HepG2 (cell line): Measurements from ENCODE around the gene S100A6. TPM values are rescaled to one million over a fixed set of nuclear protein-coding genes. Genes with fewer than 3 reads are reported as not detected.

Source experiments
- ARID4A ChIP-seq: sonication (generic); formaldehyde crosslinking; IDR thresholded peaks from 2 replicates; pipeline ENCODE4 v1.5.0; 2020; ENCODE audit warnings: mild to moderate bottlenecking, missing genetic modification reagents, borderline replicate concordance
- DMTF1 ChIP-seq: sonication (generic); formaldehyde crosslinking; IDR thresholded peaks from 2 replicates; pipeline ENCODE4 v1.4.0; 2020; ENCODE audit warnings: mild to moderate bottlenecking, missing genetic modification reagents
- ELK4 ChIP-seq: sonication (generic); formaldehyde crosslinking; IDR thresholded peaks from 2 replicates; pipeline ENCODE4 v1.9.0; 2021; ENCODE audit warnings: missing genetic modification reagents, borderline replicate concordance
- GABPB1 ChIP-seq: IDR thresholded peaks from 2 replicates; pipeline ENCODE4 v1.6.1; 2016; ENCODE audit warnings: mild to moderate bottlenecking, missing genetic modification reagents, moderate library complexity, missing compliant biosample characterization
- GATAD2A ChIP-seq: IDR thresholded peaks from 2 replicates; pipeline ENCODE4 v1.6.1; 2016
- HDAC1 ChIP-seq: sonication (generic); formaldehyde crosslinking; IDR thresholded peaks from 2 replicates; pipeline ENCODE4 v1.5.1; 2020; ENCODE audit warnings: mild to moderate bottlenecking, missing genetic modification reagents
- HMGA1 ChIP-seq: sonication (generic); formaldehyde crosslinking; conservative IDR thresholded peaks from 2 replicates; pipeline ENCODE4 v1.4.0; 2020; ENCODE audit warnings: missing genetic modification reagents
- KAT8 ChIP-seq: IDR thresholded peaks from 2 replicates; pipeline ENCODE4 v1.6.1; 2016; ENCODE audit warnings: missing genetic modification reagents, missing compliant biosample characterization
- MED1 ChIP-seq: sonication (generic); formaldehyde crosslinking; IDR thresholded peaks from 2 replicates; pipeline ENCODE4 v1.4.0; 2020; ENCODE audit warnings: missing genetic modification reagents
- MTERF4 ChIP-seq: sonication (generic); formaldehyde crosslinking; IDR thresholded peaks from 2 replicates; pipeline ENCODE4 v1.8.0; 2023; ENCODE audit warnings: mild to moderate bottlenecking, missing genetic modification reagents
- MTF2 ChIP-seq: sonication (generic); formaldehyde crosslinking; IDR thresholded peaks from 2 replicates; pipeline ENCODE4 v1.5.0; 2020; ENCODE audit warnings: missing genetic modification reagents, borderline replicate concordance
- RFX5 ChIP-seq: IDR thresholded peaks from 2 replicates; pipeline ENCODE4 v1.6.1; 2011; ENCODE audit warnings: low read depth, low read length, improper control_type of control experiment
- TAF15 ChIP-seq: fragments of 200-400 bp; formaldehyde crosslinking; IDR thresholded peaks from one replicate; pipeline ENCODE4 v1.6.1; 2018; ENCODE audit warnings: mild to moderate bottlenecking, low read depth, low read length; ENCODE audit not compliant: poor library complexity, severe bottlenecking
- TEAD3 ChIP-seq: optimal IDR thresholded peaks from 2 replicates; pipeline ENCODE3; 2016; ENCODE audit warnings: borderline replicate concordance
- ZFX ChIP-seq: sonication (generic); formaldehyde crosslinking; IDR thresholded peaks from 2 replicates; pipeline ENCODE4 v1.4.0; 2020; ENCODE audit warnings: mild to moderate bottlenecking, low read depth, missing genetic modification reagents, moderate library complexity
- ZNF432 ChIP-seq: sonication (generic); formaldehyde crosslinking; IDR thresholded peaks from 2 replicates; pipeline ENCODE4 v1.5.0; 2020; ENCODE audit warnings: missing genetic modification reagents, mild to moderate bottlenecking, borderline replicate concordance
- ZNF496 ChIP-seq: sonication (generic); formaldehyde crosslinking; IDR thresholded peaks from 2 replicates; pipeline ENCODE4 v1.8.1; 2023; ENCODE audit warnings: mild to moderate bottlenecking, moderate library complexity, missing genetic modification reagents; ENCODE audit not compliant: insufficient replicate concordance
- ZNF713 ChIP-seq: sonication (generic); formaldehyde crosslinking; IDR thresholded peaks from 2 replicates; pipeline ENCODE4 v1.4.0; 2020; ENCODE audit warnings: mild to moderate bottlenecking, missing genetic modification reagents
- polyA plus RNA-seq, 8 experiments: library from polyadenylated mRNA; depleted of rRNA in 3 of 8; stranded (reverse) in 7 of 8; unstranded in 1 of 8; fragments of >200 nt; fragmentation: Illumina TruSeq in 4 of 8; extraction: Trizol in 4 of 8; gene quantifications; 2 replicates each; pipeline versions ENCODE4 v1.2.1 to v1.2.3, GENCODE V29; 2011 to 2016; ENCODE audit warnings: low read depth in 4 of 8, missing spikeins in 1 of 8, mixed read lengths in 1 of 8; ENCODE audit not compliant: insufficient read depth in 1 of 8
- total RNA-seq, 5 experiments: library from RNA; depleted of rRNA; stranded (reverse); fragments of >200 nt; fragmentation: Illumina TruSeq; extraction: Trizol; gene quantifications; 2 replicates each; pipeline ENCODE4 v1.2.3, GENCODE V29; 2016; ENCODE audit warnings: low read depth in 1 of 5

The S100A6 gene
- total and polyA plus RNA-seq, 2 of the 13 experiments (the other 11 are each of a cell fraction or from before 2014, with no cell fraction given), result 72.9 to 85.0 TPM

- TF ChIP-seq ARID4A (CRISPR knock-in tag) (peak; percentile 53; the same call in 1 of the 2 replicates), ZNF496 (CRISPR knock-in tag) (no peak), TEAD3 (CRISPR knock-in tag) (peak; percentile 21), MED1 (CRISPR knock-in tag) (0 out of 2 replicates have a peak, but pooled peaks have one; percentile 43), HMGA1 (no peak), GATAD2A (CRISPR knock-in tag) (peak; percentile 69), KAT8 (CRISPR knock-in tag) (peak; percentile 46; the same call in 1 of the 2 replicates), ZFX (peak; percentile 47; the same call in 1 of the 2 replicates), HDAC1 (CRISPR knock-in tag) (peak; percentile 47; the same call in 1 of the 2 replicates), TAF15 (no peak), MTF2 (CRISPR knock-in tag) (no peak), ZNF432 (no peak), GABPB1 (CRISPR knock-in tag) (no peak; the same call in 1 of the 2 replicates), MTERF4 (CRISPR knock-in tag) (no peak), ELK4 (CRISPR knock-in tag) (no peak), ZNF713 (CRISPR knock-in tag) (no peak), RFX5 (no peak), DMTF1 (0 out of 2 replicates have a peak, but pooled peaks have one; percentile 28)
Measured at GRCh38 chr1:153532769-153533599, 2.8 kb downstream of the S100A6 start (continued).
